Glutamatergic neuron (in vitro differentiated cells): ENCODE data around the gene ALDH16A1. TPM values are rescaled to one million over a fixed set of nuclear protein-coding genes. Genes with fewer than 3 reads are reported as not detected.
A peak's percentile ranks its signal among the peaks of the same experiment; 100 is the strongest.
"Not testable (repeated sequence)": the region's sequence is repeated elsewhere in the genome, so short reads cannot be mapped to it uniquely, and the experiment has no call there.

ENCODE experiments used
- DNase-seq: peaks from one replicate; pipeline ENCODE4 v3.0.0; 2022
- H3K27ac Mint-ChIP-seq: one replicate; pipeline ENCODE4 v1.8.0; 2020; ENCODE audit warnings: mild to moderate bottlenecking, mixed read lengths, inconsistent platforms; ENCODE audit not compliant: unreplicated experiment
- H3K27me3 Mint-ChIP-seq: one replicate; pipeline ENCODE4 v1.8.0; 2020; ENCODE audit warnings: mild to moderate bottlenecking, moderate library complexity, mixed read lengths, inconsistent platforms; ENCODE audit not compliant: unreplicated experiment
- H3K36me3 Mint-ChIP-seq: one replicate; pipeline ENCODE4 v1.8.0; 2020; ENCODE audit warnings: mild to moderate bottlenecking, mixed read lengths, inconsistent platforms; ENCODE audit not compliant: unreplicated experiment
- H3K4me1 Mint-ChIP-seq: one replicate; pipeline ENCODE4 v1.8.0; 2020; ENCODE audit warnings: mild to moderate bottlenecking, low read depth, mixed read lengths, inconsistent platforms; ENCODE audit not compliant: unreplicated experiment
- H3K4me3 Mint-ChIP-seq: one replicate; pipeline ENCODE4 v1.8.0; 2020; ENCODE audit warnings: mild to moderate bottlenecking, mixed read lengths, inconsistent platforms; ENCODE audit not compliant: unreplicated experiment
- H3K9me3 Mint-ChIP-seq: one replicate; pipeline ENCODE4 v1.8.0; 2020; ENCODE audit warnings: mild to moderate bottlenecking, moderate library complexity, mixed read lengths, inconsistent platforms; ENCODE audit not compliant: unreplicated experiment
- CTCF ChIP-seq: fragments of 200-600 bp; sonication (generic); IDR thresholded peaks from one replicate; pipeline ENCODE4 v1.5.0; 2021; ENCODE audit not compliant: partially characterized antibody, unreplicated experiment
- total RNA-seq: library from RNA; stranded (reverse); fragmentation: NEBNext Ultra II Directional; extraction: Animal tissue kit (Norgen Biotek cat#: 25700); gene quantifications from one replicate; pipeline ENCODE4 v1.2.1, GENCODE V29; 2021; ENCODE audit not compliant: unreplicated experiment

Gene ALDH16A1
- total RNA-seq, 1 donor from 2014 or later: 28.6 TPM

DNA sequence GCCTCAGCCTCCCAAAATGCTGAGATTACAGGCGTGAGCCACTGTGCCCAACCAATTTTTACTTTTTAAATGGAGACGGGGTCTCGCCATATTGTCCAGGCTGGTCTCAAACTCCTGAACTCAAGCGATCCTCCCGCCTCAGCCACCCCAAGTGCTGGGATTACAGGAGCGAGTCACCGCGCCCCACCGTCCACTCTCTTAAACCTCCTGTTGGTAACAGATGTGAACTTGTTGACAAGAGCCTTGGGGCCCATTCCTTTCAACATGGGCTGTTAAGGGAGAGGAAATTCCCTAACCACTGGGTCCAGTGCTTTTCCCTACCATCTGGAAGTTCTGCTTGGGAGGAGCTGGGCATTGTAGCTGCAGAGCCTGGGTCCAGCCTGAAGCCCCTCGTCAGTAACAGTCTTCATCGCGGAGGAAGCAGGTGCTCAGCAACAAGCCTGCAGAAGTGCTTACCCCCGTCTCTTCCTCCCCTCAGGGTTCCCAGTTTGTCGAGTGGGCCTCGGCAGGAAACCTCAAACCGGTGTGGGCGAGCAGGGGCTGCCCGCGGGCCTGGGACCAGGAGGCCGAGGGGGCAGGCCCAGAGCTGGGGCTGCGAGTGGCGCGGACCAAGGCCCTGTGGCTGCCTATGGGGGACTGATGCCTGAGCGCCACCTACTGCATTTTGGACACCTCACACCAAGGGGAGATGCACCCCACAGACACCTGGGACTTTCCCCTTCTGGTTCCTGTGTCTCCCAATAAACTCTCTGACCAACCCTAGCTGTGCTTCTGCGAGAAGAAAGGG, 17.0 kb downstream of the ALDH16A1 start:
- peak; percentile 47 for DNase-seq
- Mint-ChIP-seq H3K27ac (peak overlapping the region; percentile 91), H3K4me1 (peaks cover 11% of the 10 kb centered on the region), H3K36me3 (no peaks in the 10 kb centered on the region), H3K4me3 (no peak overlapping the region), H3K27me3 (peaks cover 9% of the 10 kb centered on the region), H3K9me3 (peaks cover 3% of the 10 kb centered on the region)
- no peak for TF ChIP-seq CTCF

- TF ChIP-seq CTCF: no peak
Measured at GRCh38 chr19:49470615-49470978, 17.6 kb downstream of the ALDH16A1 start.

GRCh38 chr19:49472936-49473335, 19.9 kb downstream of the ALDH16A1 start:
- H3K27ac Mint-ChIP-seq: peak overlapping the region; percentile 69
- no peak for TF ChIP-seq CTCF
- H3K27me3 Mint-ChIP-seq: peaks cover 12% of the 10 kb centered on the region
- H3K9me3 Mint-ChIP-seq: peaks cover 3% of the 10 kb centered on the region
- H3K36me3 Mint-ChIP-seq: no peaks in the 10 kb centered on the region
- peaks cover 13% of the 10 kb centered on the region for H3K4me1 Mint-ChIP-seq
- no peak overlapping the region for H3K4me3 Mint-ChIP-seq
- no peak for DNase-seq

More at GRCh38 chr19:49470615-49470978, 17.6 kb downstream of the ALDH16A1 start:
- H3K36me3 Mint-ChIP-seq: no peaks in the 10 kb centered on the region
- H3K4me3 Mint-ChIP-seq: no peak overlapping the region
- H3K27me3 Mint-ChIP-seq: peaks cover 9% of the 10 kb centered on the region
- H3K4me1 Mint-ChIP-seq: peaks cover 11% of the 10 kb centered on the region
- H3K9me3 Mint-ChIP-seq: peaks cover 3% of the 10 kb centered on the region
- peak overlapping the region; percentile 91 for H3K27ac Mint-ChIP-seq
- DNase-seq: no peak

- not testable (repeated sequence) for H3K36me3 Mint-ChIP-seq, H3K9me3 Mint-ChIP-seq, DNase-seq, H3K4me3 Mint-ChIP-seq
- Mint-ChIP-seq H3K27me3 (peaks cover 12% of the 10 kb centered on the region), H3K4me1 (peaks cover 13% of the 10 kb centered on the region), H3K27ac (peak overlapping the region; percentile 69)
Measured at GRCh38 chr19:49473501-49473867, 20.5 kb downstream of the ALDH16A1 start.

DNA sequence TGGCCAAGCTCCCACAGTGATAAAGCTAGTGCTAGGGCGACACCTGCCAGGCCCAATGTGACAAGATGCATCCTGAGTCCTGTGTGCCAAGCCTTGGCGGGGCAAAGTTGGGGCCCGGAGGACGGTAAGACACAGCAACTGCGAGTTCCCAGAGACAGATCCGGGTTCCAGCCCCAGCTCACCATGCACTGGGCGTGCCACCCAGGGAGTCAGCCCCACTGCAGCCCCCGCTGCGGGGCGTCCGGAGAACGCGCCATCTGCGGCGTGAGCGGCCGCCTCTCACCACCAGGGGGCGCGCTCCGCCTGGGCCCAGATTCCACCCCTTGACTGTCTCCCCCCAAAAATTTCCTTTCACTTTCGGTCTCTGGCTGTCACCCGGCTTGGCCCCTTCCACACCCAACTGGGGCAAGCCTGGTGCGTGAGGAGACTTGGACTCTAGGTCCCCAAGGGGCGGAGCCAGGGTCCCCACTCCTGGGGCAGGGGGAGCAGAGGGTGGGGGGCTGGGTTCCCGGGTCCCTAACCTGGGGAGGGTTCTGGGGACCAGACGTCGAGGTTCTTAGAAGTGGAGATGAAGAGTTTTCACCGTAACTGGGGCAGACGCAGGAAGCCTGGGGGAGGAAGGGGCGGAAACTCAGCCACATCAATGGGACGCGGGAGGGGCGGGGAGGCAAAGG, 21.0 kb downstream of the ALDH16A1 start, which contains the start of gene FLT3LG:
TSS of gene FLT3LG (plus strand) at position 348 of the 674 bp plus-strand sequence. CDS start 425 bp downstream, outside the sequence.
- peaks cover 9% of the 10 kb centered on the region for H3K4me1 Mint-ChIP-seq
- peak within 1 kb of the TSS; percentile 65 for H3K4me3 Mint-ChIP-seq
- H3K36me3 Mint-ChIP-seq: no peaks in the 10 kb centered on the region
- H3K9me3 Mint-ChIP-seq: peaks cover 3% of the 10 kb centered on the region
- peaks cover 9% of the 10 kb centered on the region for H3K27me3 Mint-ChIP-seq
- peak; percentile 67 for DNase-seq
- H3K27ac Mint-ChIP-seq: peak within 1 kb of the TSS; percentile 94
- TF ChIP-seq CTCF: peak; percentile 98
